SKM-1 treated with dmso at 0.1 percent for 144 hours (cell line): Measurements from ENCODE around the gene ELOVL5.

Source experiments
- DNase-seq: peaks from one replicate; lab custom pipeline; 2025; ENCODE audit not compliant: unreplicated experiment; lab: John Stamatoyannopoulos, UW

The ELOVL5 gene

GRCh38 chr6:53280207-53280606 lies 68.5 kb downstream of the ELOVL5 start:
- DNase-seq: no peak

- DNase-seq: no peak
Observed at GRCh38 chr6:53279293-53279692, 69.5 kb downstream of the ELOVL5 start.

GRCh38 chr6:53273370-53273769 lies 75.4 kb downstream of the ELOVL5 start:
- DNase-seq: no peak

GRCh38 chr6:53269827-53270226 lies 78.9 kb downstream of the ELOVL5 start:
- DNase-seq: no peak

- no peak for DNase-seq
Observed at GRCh38 chr6:53268858-53269608, 79.7 kb downstream of the ELOVL5 start.

- DNase-seq: no peak
Observed at GRCh38 chr6:53266553-53267090, 82.1 kb downstream of the ELOVL5 start.

GRCh38 chr6:53264915-53265607 lies 83.7 kb downstream of the ELOVL5 start:
- no peak for DNase-seq

GRCh38 chr6:53264337-53264736 lies 84.4 kb downstream of the ELOVL5 start:
- DNase-seq: no peak

GRCh38 chr6:53263917-53264316 lies 84.8 kb downstream of the ELOVL5 start:
- no peak for DNase-seq

GRCh38 chr6:53259860-53260580 lies 88.7 kb downstream of the ELOVL5 start:
- DNase-seq: no peak

GRCh38 chr6:53258774-53259155 lies 90.0 kb downstream of the ELOVL5 start:
- DNase-seq: peak; percentile 8

- no peak for DNase-seq
Observed at GRCh38 chr6:53258076-53258773, 90.5 kb downstream of the ELOVL5 start.

GRCh38 chr6:53257533-53257932 lies 91.2 kb downstream of the ELOVL5 start:
- no peak for DNase-seq

GRCh38 chr6:53257001-53257400 lies 91.7 kb downstream of the ELOVL5 start:
- no peak for DNase-seq

GRCh38 chr6:53252177-53252692 lies 96.5 kb downstream of the ELOVL5 start:
- DNase-seq: no peak

GRCh38 chr6:53251033-53251672 lies 97.6 kb downstream of the ELOVL5 start:
- no peak for DNase-seq

GRCh38 chr6:53250176-53251032 lies 98.3 kb downstream of the ELOVL5 start:
- no peak for DNase-seq

GRCh38 chr6:53246924-53247323 lies 101.8 kb downstream of the ELOVL5 start:
- no peak for DNase-seq

- DNase-seq: peak; percentile 94
Observed at GRCh38 chr6:53244958-53245357, 103.8 kb downstream of the ELOVL5 start.
